HCT116 (cell line): ENCODE measurements around the gene IZUMO4. TPM values are rescaled to one million over a fixed set of nuclear protein-coding genes. Genes with fewer than 3 reads are reported as not detected.

Source experiments
- ATAC-seq: fragments of 200-7000 bp; cut with Tn5 transposase; 2 replicates; pipeline ENCODE4 v1.9.1; 2020; ENCODE audit warnings: mild to moderate bottlenecking, moderate library complexity
- BruUV-seq: library from RNA; stranded (reverse); fragments of 400-500 nt; replicated peaks from 2 replicates; lab custom pipeline; 2021; lab: Mats Ljungman, UMichigan
- CTCF ChIA-PET: fragments of 300-600 bp; sonication (Branson Sonifier 250); formaldehyde crosslinking; loops from one replicate; lab custom pipeline; 2021; ENCODE audit warnings: antibody characterized with exemption; lab: Charles Lee
- POLR2A ChIA-PET: fragments of 300-600, 350-600 bp; sonication (Branson Sonifier 250); formaldehyde crosslinking; loops from one replicate; lab custom pipeline; 2021; ENCODE audit warnings: antibody characterized with exemption; lab: Charles Lee
- RAD21 ChIA-PET, 2 experiments: fragments of 300-600 bp; sonication (Branson Sonifier 250); formaldehyde crosslinking; loops; one replicate each; lab custom pipeline; 2023; ENCODE audit warnings: low total read pairs in 2 of 2; ENCODE audit not compliant: uncharacterized antibody in 2 of 2, unreplicated experiment in 2 of 2, low non-redundant PET in 1 of 2; lab: Charles Lee
- DNase-seq: peaks from one replicate; pipeline ENCODE4 v3.0.0-alpha.2; 2010; ENCODE audit warnings: low read depth, low spot score
- H2AFZ ChIP-seq: fragments of 200-600 bp; shearing (Covaris generic), sonication (generic); 2 replicates; pipeline ENCODE4 v1.6.1; 2017; ENCODE audit warnings: low read depth, mixed run types, mixed read lengths, antibody characterized with exemption, low read length; ENCODE audit not compliant: poor library complexity, severe bottlenecking
- H3K27ac ChIP-seq: 2 replicates; pipeline ENCODE4 v1.5.1; 2012; ENCODE audit warnings: low read depth, low read length
- H3K27me3 ChIP-seq: fragments of 200-600 bp; sonication (generic); 2 replicates; pipeline ENCODE4 v1.6.1; 2016; ENCODE audit warnings: mixed run types, low read length, mixed read lengths; ENCODE audit not compliant: insufficient read depth
- H3K36me3 ChIP-seq, 2 experiments: fragments of 200-500 bp in 1 of 2; fragments of 200-600 bp in 1 of 2; sonication (Bioruptor generic) in 1 of 2; sonication (generic) in 1 of 2; 2 replicates each; pipeline versions ENCODE4 v1.5.1 to v1.6.1; 2014 to 2016; ENCODE audit warnings: low read length in 2 of 2, inconsistent platforms in 1 of 2, mixed read lengths in 1 of 2, mixed run types in 1 of 2; ENCODE audit not compliant: insufficient read depth in 2 of 2, control insufficient read depth in 1 of 2
- H3K4me1 ChIP-seq, 2 experiments: fragments of 200-600 bp in 1 of 2; sonication (generic) in 1 of 2; 2 replicates each; pipeline versions ENCODE4 v1.5.1 to v1.6.1; 2012 to 2017; ENCODE audit warnings: low read length in 2 of 2, inconsistent platforms in 1 of 2, mild to moderate bottlenecking in 1 of 2, mixed read lengths in 1 of 2, mixed run types in 1 of 2, moderate library complexity in 1 of 2; ENCODE audit not compliant: insufficient read depth in 2 of 2, control insufficient read depth in 1 of 2
- H3K4me2 ChIP-seq: fragments of 200-600 bp; sonication (generic); 2 replicates; pipeline ENCODE4 v1.6.1; 2017; ENCODE audit warnings: mixed run types, low read length, mixed read lengths
- H3K4me3 ChIP-seq, 2 experiments: fragments of 200-600 bp in 1 of 2; sonication (generic) in 1 of 2; replicated peaks in 1 of 2; 2 replicates each; pipeline ENCODE4 v1.5.1; 2011 to 2016; ENCODE audit warnings: low read length in 2 of 2, control low read depth in 1 of 2, low read depth in 1 of 2, mild to moderate bottlenecking in 1 of 2, mixed read lengths in 1 of 2, mixed run types in 1 of 2
- H3K79me2 ChIP-seq: fragments of 200-600 bp; sonication (generic); 2 replicates; pipeline ENCODE4 v1.6.1; 2017; ENCODE audit warnings: mild to moderate bottlenecking, mixed run types, low read length, moderate library complexity, mixed read lengths; ENCODE audit not compliant: insufficient read depth
- H3K9ac ChIP-seq: fragments of 200-600 bp; sonication (generic); 2 replicates; pipeline ENCODE4 v1.6.1; 2016; ENCODE audit warnings: low read length, mixed read lengths
- H3K9me2 ChIP-seq: fragments of 200-600 bp; sonication (generic), shearing (Covaris generic); 2 replicates; pipeline ENCODE4 v1.6.1; 2017; ENCODE audit warnings: mixed run types, mild to moderate bottlenecking, moderate library complexity; ENCODE audit not compliant: insufficient read depth
- H3K9me3 ChIP-seq, 2 experiments: fragments of 200-500 bp in 1 of 2; fragments of 200-600 bp in 1 of 2; sonication (Bioruptor generic) in 1 of 2; sonication (generic) in 1 of 2; 2 replicates each; pipeline ENCODE4 v1.6.1; 2014 to 2017; ENCODE audit warnings: low read length in 2 of 2, mixed read lengths in 2 of 2, inconsistent platforms in 1 of 2, low read depth in 1 of 2, mild to moderate bottlenecking in 1 of 2, mixed run types in 1 of 2, moderate library complexity in 1 of 2; ENCODE audit not compliant: control insufficient read depth in 1 of 2, insufficient read depth in 1 of 2
- H4K20me1 ChIP-seq: fragments of 200-600 bp; sonication (generic), shearing (Covaris generic); 2 replicates; pipeline ENCODE4 v1.6.1; 2017; ENCODE audit warnings: mixed run types, mild to moderate bottlenecking, moderate library complexity; ENCODE audit not compliant: insufficient read depth
- CBX3 ChIP-seq: IDR thresholded peaks from 2 replicates; pipeline ENCODE4 v1.6.1; 2012; ENCODE audit warnings: low read depth
- EGR1 ChIP-seq: IDR thresholded peaks from 2 replicates; pipeline ENCODE4 v1.6.1; 2012; ENCODE audit warnings: low read depth
- JUND ChIP-seq: IDR thresholded peaks from 2 replicates; pipeline ENCODE4 v1.6.1; 2012
- RAD21 ChIP-seq: IDR thresholded peaks from 2 replicates; pipeline ENCODE4 v1.6.1; 2012; ENCODE audit warnings: low read depth, mild to moderate bottlenecking
- SIN3A ChIP-seq: IDR thresholded peaks from 2 replicates; pipeline ENCODE4 v1.6.1; 2012; ENCODE audit warnings: low read depth
- SP1 ChIP-seq: IDR thresholded peaks from 2 replicates; pipeline ENCODE4 v1.6.1; 2012; ENCODE audit warnings: low read depth
- SRF ChIP-seq: IDR thresholded peaks from 2 replicates; pipeline ENCODE4 v1.6.1; 2012; ENCODE audit warnings: low read depth
- TCF7L2 ChIP-seq: IDR thresholded peaks from 2 replicates; pipeline ENCODE4 v1.7.0; 2011; ENCODE audit warnings: borderline replicate concordance, inconsistent platforms; ENCODE audit not compliant: insufficient read depth, insufficient read length; ENCODE audit errors: extremely low read depth
- YY1 ChIP-seq: IDR thresholded peaks from 2 replicates; pipeline ENCODE4 v1.6.1; 2011; ENCODE audit warnings: low read length, low read depth, moderate library complexity, mild to moderate bottlenecking; ENCODE audit not compliant: insufficient replicate concordance; ENCODE audit errors: extremely low read depth
- ZFX ChIP-seq: fragments of 450-650 bp; IDR thresholded peaks from 2 replicates; pipeline ENCODE4 v1.6.1; 2017
- intact Hi-C: fragments of 100-400 bp; cut with micrococcal nuclease; formaldehyde crosslinking; loops from 2 replicates; pipeline ENCODE4 v1.10.0; 2022
- total RNA-seq: library from RNA; stranded (reverse); gene quantifications from one replicate; pipeline ENCODE4 v1.2.1, GENCODE V29; 2021; ENCODE audit not compliant: unreplicated experiment
- TF ChIP-seq, protein P1 (sequence below), 3 experiments: fragments of 200-600 bp in 1 of 3; sonication (generic) in 1 of 3; IDR thresholded peaks in 2 of 3; conservative IDR thresholded peaks in 1 of 3; 2 replicates each; pipeline ENCODE4 v1.5.1; 2012 to 2017; ENCODE audit warnings: low read depth in 2 of 3, low read length in 2 of 3, antibody characterized with exemption in 1 of 3, borderline replicate concordance in 1 of 3, control low read depth in 1 of 3, mild to moderate bottlenecking in 1 of 3, mixed read lengths in 1 of 3, mixed run types in 1 of 3, moderate library complexity in 1 of 3; ENCODE audit not compliant: insufficient read depth in 1 of 3
- TF ChIP-seq, protein P2 (sequence below): IDR thresholded peaks from 2 replicates; pipeline ENCODE4 v1.6.1; 2012

The IZUMO4 gene
- total RNA-seq, 1 experiment from 2014 or later, result 6.1 TPM

DNA sequence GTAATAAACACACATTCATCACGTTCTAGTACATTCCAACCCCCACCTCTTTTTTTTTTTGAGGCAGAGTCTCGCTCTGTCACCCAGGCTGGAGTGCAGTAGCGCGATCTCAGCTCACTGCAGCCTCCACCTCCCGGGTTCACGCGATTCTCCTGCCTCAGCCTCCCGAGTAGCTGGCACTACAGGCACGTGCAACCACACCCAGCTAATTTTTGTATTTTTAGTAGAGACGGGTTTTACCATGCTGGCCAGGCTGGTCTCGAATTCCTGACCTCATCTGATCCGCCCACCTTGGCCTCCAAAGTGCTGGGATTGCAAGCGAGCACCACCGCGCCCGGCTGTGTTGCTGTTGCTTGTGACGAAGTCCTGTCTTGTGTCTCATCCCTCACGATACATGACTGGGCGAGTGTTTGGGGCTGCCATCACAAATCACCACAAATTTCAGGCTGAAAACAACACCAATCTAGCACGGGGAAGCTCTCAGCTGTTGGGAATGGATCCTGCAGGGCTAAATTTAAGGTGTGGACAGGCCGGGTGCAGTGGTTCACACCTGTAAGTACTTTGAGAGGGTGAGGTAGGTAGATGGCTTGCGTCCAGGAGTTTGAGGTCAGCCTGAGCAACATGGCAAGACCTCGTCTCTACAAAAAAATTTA is 16.3 kb upstream of the IZUMO4 start:
- Histone ChIP-seq H4K20me1 (no peaks in the 10 kb centered on the region), H3K27me3 (no peaks in the 10 kb centered on the region), H3K4me3 (no peak overlapping the region), H3K79me2 (no peaks in the 10 kb centered on the region), H2AFZ (no peak overlapping the region), H3K4me2 (no peak overlapping the region; the same call in 1 of the 2 replicates), H3K4me1 (peaks cover 3 to 15% of the 10 kb centered on the region in 2 experiments; a peak in 2 of 4 replicates), H3K9ac (no peak overlapping the region), H3K27ac (no peak overlapping the region), H3K9me2 (no peaks in the 10 kb centered on the region), H3K9me3 (no peaks in the 10 kb centered on the region), H3K36me3 (peaks cover 3 to 4% of the 10 kb centered on the region in 2 experiments; a peak in 2 of 4 replicates)
- ATAC-seq, result no peak
- ChIA-PET CTCF (no interaction called here), RAD21 (no interaction called here), POLR2A (no interaction called here)
- intact Hi-C loops, result no loop called here
- TF ChIP-seq TCF7L2 (no peak), CBX3 (no peak), SIN3A (no peak), SRF (no peak), JUND (no peak), ZFX (no peak), EGR1 (no peak), YY1 (no peak), RAD21 (no peak), SP1 (no peak)
- TF ChIP-seq, protein P1, sequence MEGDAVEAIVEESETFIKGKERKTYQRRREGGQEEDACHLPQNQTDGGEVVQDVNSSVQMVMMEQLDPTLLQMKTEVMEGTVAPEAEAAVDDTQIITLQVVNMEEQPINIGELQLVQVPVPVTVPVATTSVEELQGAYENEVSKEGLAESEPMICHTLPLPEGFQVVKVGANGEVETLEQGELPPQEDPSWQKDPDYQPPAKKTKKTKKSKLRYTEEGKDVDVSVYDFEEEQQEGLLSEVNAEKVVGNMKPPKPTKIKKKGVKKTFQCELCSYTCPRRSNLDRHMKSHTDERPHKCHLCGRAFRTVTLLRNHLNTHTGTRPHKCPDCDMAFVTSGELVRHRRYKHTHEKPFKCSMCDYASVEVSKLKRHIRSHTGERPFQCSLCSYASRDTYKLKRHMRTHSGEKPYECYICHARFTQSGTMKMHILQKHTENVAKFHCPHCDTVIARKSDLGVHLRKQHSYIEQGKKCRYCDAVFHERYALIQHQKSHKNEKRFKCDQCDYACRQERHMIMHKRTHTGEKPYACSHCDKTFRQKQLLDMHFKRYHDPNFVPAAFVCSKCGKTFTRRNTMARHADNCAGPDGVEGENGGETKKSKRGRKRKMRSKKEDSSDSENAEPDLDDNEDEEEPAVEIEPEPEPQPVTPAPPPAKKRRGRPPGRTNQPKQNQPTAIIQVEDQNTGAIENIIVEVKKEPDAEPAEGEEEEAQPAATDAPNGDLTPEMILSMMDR (IDR thresholded peaks at IDR 0.05 in 2 of 3, conservative IDR thresholded peaks at IDR 0.05 in 1 of 3; ENCODE audit: borderline replicate concordance in 1 of 3, insufficient read depth in 1 of 3, low read depth in 2 of 3, low read length in 2 of 3), result no peak
- TF ChIP-seq, protein P2, sequence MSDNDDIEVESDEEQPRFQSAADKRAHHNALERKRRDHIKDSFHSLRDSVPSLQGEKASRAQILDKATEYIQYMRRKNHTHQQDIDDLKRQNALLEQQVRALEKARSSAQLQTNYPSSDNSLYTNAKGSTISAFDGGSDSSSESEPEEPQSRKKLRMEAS, result no peak
- no TSS peak for BruUV-seq
- no peak for DNase-seq
